Aorta (tissue), 5 donors: ENCODE data around the gene EHD3. TPM values are rescaled to one million over a fixed set of nuclear protein-coding genes. Genes with fewer than 3 reads are reported as not detected.
A peak's percentile ranks its signal among the peaks of the same experiment; 100 is the strongest.

Experiments used
- ATAC-seq: fragments of 200-7000 bp; cut with Tn5 transposase; one replicate; pipeline ENCODE4 v1.9.1; 2022; ENCODE audit warnings: moderate library complexity; ENCODE audit not compliant: low FRiP score
- DNase-seq, 2 donors: peaks; one replicate each; pipeline ENCODE4 v3.0.0-alpha.2; 2020
- H3K27ac ChIP-seq, 2 donors: one replicate each; pipeline ENCODE4 v1.5.1; 2013; ENCODE audit warnings: low read length in 2 of 2, mild to moderate bottlenecking in 2 of 2, moderate library complexity in 2 of 2, control low read depth in 1 of 2, inconsistent platforms in 1 of 2, low read depth in 1 of 2
- H3K27me3 ChIP-seq, 2 donors: one replicate each; pipeline ENCODE4 v1.6.1; 2013; ENCODE audit warnings: control low read depth in 1 of 2, low read length in 1 of 2, mild to moderate bottlenecking in 1 of 2, moderate library complexity in 1 of 2; ENCODE audit not compliant: insufficient read depth in 2 of 2, control insufficient read depth in 1 of 2
- H3K36me3 ChIP-seq, 2 donors: one replicate each; pipeline ENCODE4 v1.6.1; 2013; ENCODE audit warnings: control low read depth in 1 of 2, low read length in 1 of 2, mild to moderate bottlenecking in 1 of 2; ENCODE audit not compliant: insufficient read depth in 2 of 2, control insufficient read depth in 1 of 2
- H3K4me1 ChIP-seq, 2 donors: one replicate each; pipeline ENCODE4 v1.6.1; 2013; ENCODE audit warnings: low read length in 2 of 2, control low read depth in 1 of 2, mild to moderate bottlenecking in 1 of 2, moderate library complexity in 1 of 2; ENCODE audit not compliant: insufficient read depth in 2 of 2, control insufficient read depth in 1 of 2
- H3K4me3 ChIP-seq, 2 donors: one replicate each; pipeline ENCODE4 v1.5.1; 2013; ENCODE audit warnings: low read length in 2 of 2, control low read depth in 1 of 2, mild to moderate bottlenecking in 1 of 2
- H3K9me3 ChIP-seq: one replicate; pipeline ENCODE4 v1.6.1; 2013; ENCODE audit warnings: mild to moderate bottlenecking, low read length; ENCODE audit not compliant: control insufficient read depth
- WGBS, 2 donors: extraction: QIAGEN DNeasy Blood & Tissue Kit; methylation state at CpG; one replicate each; pipeline ENCODE4 v1.1.7; 2013; 5-methylcytosine and 5-hydroxymethylcytosine counted together
- intact Hi-C, 2 donors: fragments of 100-400 bp; cut with DNase I; formaldehyde crosslinking; loops; one replicate each; pipeline versions ENCODE4 v1.14.2 to v1.15.0; 2022
- polyA plus RNA-seq, 2 donors: library from polyadenylated mRNA; stranded (reverse); fragments of 200-250 nt; gene quantifications; one replicate each; pipeline ENCODE4 v1.2.3, GENCODE V29; 2013
- total RNA-seq, 2 donors: library from RNA; stranded (reverse); fragmentation: NEBNext Ultra II Directional; extraction: Animal tissue kit (Norgen Biotek cat#: 25700); gene quantifications; one replicate each; pipeline ENCODE4 v1.2.1, GENCODE V29; 2021
- donor health status: healthy with polysubstance abuse.
- donor health status: Bipolar disorder and iron deficiency.
- donor health status: DM: no; HTN: no; CAD: no.
- donor health status: DM: no; HTN: no; CAD: no.
- donor health status: DM: yes; HTN: yes; CAD: no.

EHD3 gene
- total and polyA plus RNA-seq, 4 donors: 14.0 to 28.8 (median 18.1) TPM

GRCh38 chr2:31243053-31243452 lies 9.1 kb downstream of the EHD3 start:
- H3K9me3 ChIP-seq: no peaks in the 10 kb centered on the region
- 95% methylated on average over 5 of the region's 5 CpGs for WGBS, 2 donors
- H3K27ac ChIP-seq: no peak overlapping the region
- H3K4me3 ChIP-seq: no peak overlapping the region
- ATAC-seq: no peak
- H3K4me1 ChIP-seq: peaks cover 0 to 3% of the 10 kb centered on the region in 2 donors
- DNase-seq: no peak
- no peaks in the 10 kb centered on the region for H3K27me3 ChIP-seq
- H3K36me3 ChIP-seq: peaks cover 0 to 2% of the 10 kb centered on the region in 2 donors
- intact Hi-C loops: no loop called here

GRCh38 chr2:31244101-31244500 lies 10.1 kb downstream of the EHD3 start:
- Histone ChIP-seq H3K27ac (no peak overlapping the region), H3K4me3 (no peak overlapping the region), H3K27me3 (no peaks in the 10 kb centered on the region), H3K4me1 (peaks cover 0 to 3% of the 10 kb centered on the region in 2 donors), H3K36me3 (peaks cover 0 to 2% of the 10 kb centered on the region in 2 donors), H3K9me3 (no peaks in the 10 kb centered on the region)
- 96 to 97% methylated on average over 10 of the region's 10 CpGs for WGBS, 2 donors
- ATAC-seq (no peak), DNase-seq (no peak)
- intact Hi-C loops: no loop called here

- no peak overlapping the region for H3K4me3 ChIP-seq
- H3K27ac ChIP-seq: no peak overlapping the region
- no peaks in the 10 kb centered on the region for H3K27me3 ChIP-seq
- WGBS, 2 donors: 89 to 91% methylated on average over 3 of the region's 3 CpGs
- H3K4me1 ChIP-seq: no peaks in the 10 kb centered on the region
- no peak for ATAC-seq
- no peaks in the 10 kb centered on the region for H3K9me3 ChIP-seq
- intact Hi-C loops: no loop called here
- peaks cover 0 to 4% of the 10 kb centered on the region in 2 donors for H3K36me3 ChIP-seq
- DNase-seq: no peak
Observed at GRCh38 chr2:31246184-31246852, 12.4 kb downstream of the EHD3 start.

GRCh38 chr2:31247711-31248110 lies 13.8 kb downstream of the EHD3 start:
- DNase-seq: no peak
- intact Hi-C loops: no loop called here
- no peaks in the 10 kb centered on the region for H3K4me1 ChIP-seq

GRCh38 chr2:31248139-31248538 lies 14.2 kb downstream of the EHD3 start:
- intact Hi-C loops: no loop called here
- no peak for ATAC-seq
- 91 to 92% methylated on average over 3 of the region's 3 CpGs for WGBS, 2 donors
- Histone ChIP-seq H3K27me3 (no peaks in the 10 kb centered on the region), H3K27ac (no peak overlapping the region), H3K9me3 (no peaks in the 10 kb centered on the region), H3K4me3 (no peak overlapping the region), H3K4me1 (no peaks in the 10 kb centered on the region), H3K36me3 (peaks cover 0 to 4% of the 10 kb centered on the region in 2 donors)
- DNase-seq: no peak

More at GRCh38 chr2:31247711-31248110, 13.8 kb downstream of the EHD3 start:
- Histone ChIP-seq H3K9me3 (no peaks in the 10 kb centered on the region), H3K36me3 (peaks cover 0 to 4% of the 10 kb centered on the region in 2 donors), H3K4me3 (no peak overlapping the region), H3K27me3 (no peaks in the 10 kb centered on the region), H3K27ac (no peak overlapping the region)
- no peak for ATAC-seq
- 58 to 60% methylated on average over 5 of the region's 5 CpGs for WGBS, 2 donors

- ATAC-seq: no peak
- H3K9me3 ChIP-seq: no peaks in the 10 kb centered on the region
- intact Hi-C loops: no loop called here
Observed at GRCh38 chr2:31249009-31249690, 15.2 kb downstream of the EHD3 start.

GRCh38 chr2:31251018-31251417 lies 17.1 kb downstream of the EHD3 start:
- no peak for ATAC-seq

More at GRCh38 chr2:31249009-31249690, 15.2 kb downstream of the EHD3 start:
- no peak overlapping the region for H3K27ac ChIP-seq
- no peak for DNase-seq
- H3K27me3 ChIP-seq: no peaks in the 10 kb centered on the region
- H3K4me1 ChIP-seq: no peaks in the 10 kb centered on the region
- WGBS, 2 donors: 95 to 96% methylated on average over 15 of the region's 15 CpGs
- H3K36me3 ChIP-seq: peaks cover 0 to 4% of the 10 kb centered on the region in 2 donors
- no peak overlapping the region for H3K4me3 ChIP-seq

GRCh38 chr2:31251851-31252250 lies 17.9 kb downstream of the EHD3 start:
- 93 to 95% methylated on average over 6 of the region's 6 CpGs for WGBS, 2 donors
- Histone ChIP-seq H3K36me3 (peaks cover 0 to 6% of the 10 kb centered on the region in 2 donors), H3K4me3 (no peak overlapping the region), H3K9me3 (no peaks in the 10 kb centered on the region), H3K27me3 (no peaks in the 10 kb centered on the region), H3K27ac (no peak overlapping the region), H3K4me1 (no peaks in the 10 kb centered on the region)
- DNase-seq: peak in 1 of 2 donors; percentile 58
- ATAC-seq: no peak
- intact Hi-C loops: no loop called here

More at GRCh38 chr2:31251018-31251417, 17.1 kb downstream of the EHD3 start:
- WGBS, 2 donors: 82 to 87% methylated on average over 3 of the region's 3 CpGs
- intact Hi-C loops: no loop called here
- no peak overlapping the region for H3K4me3 ChIP-seq
- peaks cover 0 to 4% of the 10 kb centered on the region in 2 donors for H3K36me3 ChIP-seq
- no peaks in the 10 kb centered on the region for H3K4me1 ChIP-seq
- H3K9me3 ChIP-seq: no peaks in the 10 kb centered on the region
- peak in 1 of 2 donors; percentile 33 for DNase-seq
- H3K27me3 ChIP-seq: no peaks in the 10 kb centered on the region
- no peak overlapping the region for H3K27ac ChIP-seq
